Caco-2 (cell line): Measurements from ENCODE around the gene UGT1A8. TPM values are rescaled to one million over a fixed set of nuclear protein-coding genes. Genes with fewer than 3 reads are reported as not detected.

ENCODE experiments used
- BruUV-seq: library from RNA; stranded (reverse); fragments of 400-500 nt; replicated peaks from 2 replicates; lab custom pipeline; 2021; lab: Mats Ljungman, UMichigan
- CTCF ChIA-PET: fragments of 300-600 bp; sonication (Branson Sonifier 250); formaldehyde crosslinking; loops from one replicate; lab custom pipeline; 2022; ENCODE audit warnings: antibody characterized with exemption; lab: Charles Lee
- POLR2A ChIA-PET: fragments of 300-600 bp; sonication (Branson Sonifier 250); formaldehyde crosslinking; loops from one replicate; lab custom pipeline; 2022; ENCODE audit warnings: antibody characterized with exemption; lab: Charles Lee
- DNase-seq, 2 experiments: peaks; one replicate each; pipeline versions ENCODE4 v3.0.0 to v3.0.0-alpha.2; 2020 to 2022
- H3K27me3 ChIP-seq: replicated peaks from 2 replicates; pipeline ENCODE4 v1.6.0; 2011; ENCODE audit warnings: low read length; ENCODE audit not compliant: control insufficient read depth, insufficient read depth
- H3K36me3 ChIP-seq: 2 replicates; pipeline ENCODE4 v1.5.1; 2011; ENCODE audit warnings: low read length; ENCODE audit not compliant: control insufficient read depth, insufficient read depth
- H3K4me1 ChIP-seq: fragments of 250-450 bp; sonication (Bioruptor Pico); 2 replicates; pipeline ENCODE4 v1.5.1; 2020; ENCODE audit warnings: mild to moderate bottlenecking
- H3K4me3 ChIP-seq: 2 replicates; pipeline ENCODE4 v1.5.1; 2011; ENCODE audit warnings: low read depth, mild to moderate bottlenecking, control low read depth, low read length
- H3K9me3 ChIP-seq: fragments of 250-450 bp; sonication (Bioruptor Pico); 2 replicates; pipeline ENCODE4 v1.5.1; 2020; ENCODE audit warnings: mild to moderate bottlenecking, moderate library complexity
- H3K27ac Mint-ChIP-seq: one replicate; pipeline ENCODE4 v1.8.0; 2022; ENCODE audit warnings: mixed read lengths; ENCODE audit not compliant: unreplicated experiment
- H3K27me3 Mint-ChIP-seq: one replicate; pipeline ENCODE4 v1.8.0; 2022; ENCODE audit warnings: mixed read lengths; ENCODE audit not compliant: insufficient read depth, unreplicated experiment
- H3K36me3 Mint-ChIP-seq: one replicate; pipeline ENCODE4 v1.8.0; 2022; ENCODE audit warnings: mild to moderate bottlenecking, mixed read lengths; ENCODE audit not compliant: insufficient read depth, unreplicated experiment
- H3K4me1 Mint-ChIP-seq: one replicate; pipeline ENCODE4 v1.8.0; 2022; ENCODE audit warnings: low read depth, mixed read lengths; ENCODE audit not compliant: unreplicated experiment
- H3K4me3 Mint-ChIP-seq: one replicate; pipeline ENCODE4 v1.8.0; 2022; ENCODE audit warnings: mild to moderate bottlenecking, moderate library complexity, mixed read lengths; ENCODE audit not compliant: unreplicated experiment
- H3K9me3 Mint-ChIP-seq: one replicate; pipeline ENCODE4 v1.8.0; 2022; ENCODE audit warnings: mixed read lengths; ENCODE audit not compliant: unreplicated experiment
- CTCF ChIP-seq, 2 experiments: fragments of 200-600 bp in 1 of 2; IDR thresholded peaks; 1 replicate in 1 of 2; 2 replicates in 1 of 2; pipeline versions ENCODE4 v1.5.1 to v1.8.0; 2011 to 2022; ENCODE audit warnings: antibody characterized with exemption in 1 of 2, control low read depth in 1 of 2, inconsistent platforms in 1 of 2, low read depth in 1 of 2, low read length in 1 of 2, mild to moderate bottlenecking in 1 of 2, moderate library complexity in 1 of 2; ENCODE audit not compliant: insufficient read depth in 1 of 2, severe bottlenecking in 1 of 2, unreplicated experiment in 1 of 2
- intact Hi-C: fragments of 100-400 bp; cut with micrococcal nuclease; formaldehyde crosslinking; loops from one replicate; pipeline ENCODE4 v1.10.0; 2022; ENCODE audit not compliant: unreplicated experiment
- total RNA-seq: library from RNA; stranded (reverse); gene quantifications from 2 replicates; pipeline ENCODE4 v1.2.3, GENCODE V29; 2022

Gene UGT1A8
- total RNA-seq, 1 experiment from 2014 or later: 0.50 TPM

GRCh38 chr2:233810385-233810784 lies 193.0 kb downstream of the UGT1A8 start:
- H3K4me1 Mint-ChIP-seq: no peaks in the 10 kb centered on the region
- no peak for DNase-seq
- no peak overlapping the region for H3K27ac Mint-ChIP-seq
- Histone ChIP-seq H3K4me1 (no peaks in the 10 kb centered on the region), H3K9me3 (no peaks in the 10 kb centered on the region), H3K27me3 (no peaks in the 10 kb centered on the region), H3K36me3 (no peaks in the 10 kb centered on the region), H3K4me3 (no peak overlapping the region)
- no peak overlapping the region for H3K4me3 Mint-ChIP-seq
- ChIA-PET CTCF (no interaction called here), POLR2A (no interaction called here)
- no peaks in the 10 kb centered on the region for H3K27me3 Mint-ChIP-seq
- BruUV-seq: no TSS peak
- H3K9me3 Mint-ChIP-seq: no peaks in the 10 kb centered on the region
- H3K36me3 Mint-ChIP-seq: no peaks in the 10 kb centered on the region
- TF ChIP-seq CTCF (IDR thresholded peaks at IDR 0.05; ENCODE audit: insufficient read depth in 1 of 2, low read depth in 1 of 2, low read length in 1 of 2, severe bottlenecking in 1 of 2, unreplicated experiment in 1 of 2): no peak
- intact Hi-C loops: no loop called here

- Histone ChIP-seq H3K9me3 (no peaks in the 10 kb centered on the region), H3K4me3 (no peak overlapping the region), H3K27me3 (no peaks in the 10 kb centered on the region), H3K4me1 (no peaks in the 10 kb centered on the region), H3K36me3 (no peaks in the 10 kb centered on the region)
- Mint-ChIP-seq H3K36me3 (no peaks in the 10 kb centered on the region), H3K4me3 (no peak overlapping the region), H3K4me1 (no peaks in the 10 kb centered on the region), H3K27ac (no peak overlapping the region), H3K27me3 (no peaks in the 10 kb centered on the region), H3K9me3 (no peaks in the 10 kb centered on the region)
- intact Hi-C loops: no loop called here
- BruUV-seq: no TSS peak
- ChIA-PET POLR2A (no interaction called here), CTCF (no interaction called here)
- DNase-seq: no peak
- no peak for TF ChIP-seq CTCF (IDR thresholded peaks at IDR 0.05; ENCODE audit: insufficient read depth in 1 of 2, low read depth in 1 of 2, low read length in 1 of 2, severe bottlenecking in 1 of 2, unreplicated experiment in 1 of 2)
Measured at GRCh38 chr2:233811087-233811486, 193.7 kb downstream of the UGT1A8 start.

GRCh38 chr2:233811732-233812131 lies 194.3 kb downstream of the UGT1A8 start:
- intact Hi-C loops: no loop called here
- BruUV-seq: no TSS peak
- H3K36me3 ChIP-seq: no peaks in the 10 kb centered on the region
- H3K4me1 ChIP-seq: no peaks in the 10 kb centered on the region
- no peaks in the 10 kb centered on the region for H3K9me3 ChIP-seq
- Mint-ChIP-seq H3K27ac (no peak overlapping the region), H3K4me1 (no peaks in the 10 kb centered on the region), H3K27me3 (no peaks in the 10 kb centered on the region), H3K4me3 (no peak overlapping the region), H3K36me3 (no peaks in the 10 kb centered on the region), H3K9me3 (no peaks in the 10 kb centered on the region)
- H3K4me3 ChIP-seq: no peak overlapping the region
- DNase-seq: no peak
- ChIA-PET CTCF (no interaction called here), POLR2A (no interaction called here)
- no peak for TF ChIP-seq CTCF (IDR thresholded peaks at IDR 0.05; ENCODE audit: insufficient read depth in 1 of 2, low read depth in 1 of 2, low read length in 1 of 2, severe bottlenecking in 1 of 2, unreplicated experiment in 1 of 2)
- no peaks in the 10 kb centered on the region for H3K27me3 ChIP-seq
